ENCODE data around the gene CPT1A. TPM values are rescaled to one million over a fixed set of nuclear protein-coding genes. Genes with fewer than 3 reads are reported as not detected.

CPT1A gene
- polyA plus RNA-seq, 4 donors = 28.0 to 36.3 (median 34.2) TPM

GRCh38 chr11:68722143-68722542, 119.6 kb downstream of the CPT1A start:
- DNase-seq (ENCODE audit: low read depth in 4 of 4, low spot score in 2 of 4) = no peak

GRCh38 chr11:68721075-68721474, 120.6 kb downstream of the CPT1A start:
- no peak for DNase-seq (ENCODE audit: low read depth in 4 of 4, low spot score in 2 of 4)

- DNase-seq (ENCODE audit: low read depth in 4 of 4, low spot score in 2 of 4) = no peak
These were observed 126.1 kb downstream of the CPT1A start for GRCh38 chr11:68715456-68716122.

DNA sequence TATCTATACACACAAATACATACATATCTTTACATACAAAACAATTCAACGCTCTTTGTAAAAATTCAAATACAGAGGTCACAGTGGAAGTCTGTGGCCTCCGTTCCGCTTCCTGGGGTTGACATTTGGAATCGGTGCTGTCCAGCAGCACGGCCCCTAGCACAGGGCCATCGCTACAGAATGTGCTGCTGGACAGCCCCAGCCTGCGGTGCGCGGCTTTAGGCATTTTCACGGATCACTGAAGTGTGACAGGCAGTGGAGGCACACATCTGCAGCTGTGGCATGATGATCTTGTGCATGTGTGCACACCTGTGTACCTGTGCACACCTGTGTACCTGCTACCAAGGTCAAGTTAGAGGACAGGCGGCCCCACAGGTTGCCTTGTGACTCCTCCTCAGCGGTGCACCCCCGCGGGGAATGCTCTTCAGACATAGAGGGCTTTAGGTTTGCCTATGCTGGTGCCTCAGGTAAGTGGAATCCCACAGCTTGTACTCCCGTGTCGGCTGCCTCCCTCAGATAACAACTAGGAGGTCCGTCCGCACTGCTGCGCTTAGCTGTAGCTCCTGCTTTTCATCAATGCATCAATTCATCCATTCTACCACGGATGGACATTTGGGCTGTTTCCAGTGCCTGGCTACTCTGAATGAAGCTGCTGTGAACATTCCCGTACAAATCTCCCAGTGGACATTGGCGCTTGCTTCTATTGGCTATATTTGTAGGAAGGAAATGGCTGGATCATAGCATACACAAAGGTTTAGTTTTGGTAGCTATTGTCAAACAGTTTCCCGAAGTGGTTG, 127.5 kb downstream of the CPT1A start:
- peak in 3 of 4 donors; percentile 13 to 31 (median 14) for DNase-seq (ENCODE audit: low read depth in 4 of 4, low spot score in 2 of 4)

- no peak for DNase-seq (ENCODE audit: low read depth in 4 of 4, low spot score in 2 of 4)
These were observed 130.6 kb downstream of the CPT1A start for GRCh38 chr11:68711114-68711513.

DNA sequence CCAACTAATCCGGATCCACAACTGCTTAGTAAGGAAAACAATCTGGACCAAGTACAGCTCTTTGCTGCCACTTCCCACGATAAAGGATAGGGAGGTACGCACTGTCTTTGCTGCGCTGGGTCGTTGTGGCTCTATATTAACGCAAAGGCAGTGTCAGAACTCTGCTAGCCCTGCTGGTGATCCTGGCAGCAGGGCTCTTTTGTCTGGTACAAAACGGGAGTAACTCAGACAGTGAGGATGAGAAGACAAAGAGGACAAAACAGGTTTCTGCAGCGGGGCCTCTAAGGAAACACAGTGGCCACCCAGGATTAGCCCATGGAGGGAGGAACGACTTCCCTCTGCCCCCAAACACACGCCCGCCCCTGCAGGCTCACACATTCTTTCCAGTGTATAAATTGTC, 131.3 kb downstream of the CPT1A start:
- DNase-seq (ENCODE audit: low read depth in 4 of 4, low spot score in 2 of 4) = no peak

GRCh38 chr11:68709062-68709461, 132.7 kb downstream of the CPT1A start:
- DNase-seq (ENCODE audit: low read depth in 4 of 4, low spot score in 2 of 4) = no peak

GRCh38 chr11:68707527-68707926, 134.2 kb downstream of the CPT1A start:
- DNase-seq (ENCODE audit: low read depth in 4 of 4, low spot score in 2 of 4) = no peak

GRCh38 chr11:68704887-68705286, 136.8 kb downstream of the CPT1A start:
- no peak for DNase-seq (ENCODE audit: low read depth in 4 of 4, low spot score in 2 of 4)

Other genes with a start within 250 kb of the CPT1A start
- gene GAL, start 157.4 kb downstream of the CPT1A start, polyA plus RNA-seq (ENCODE audit: insufficient read length in 4 of 4) = under 1 TPM; 0.17 to 0.65 (median 0.19) TPM
- gene TESMIN, start 90.4 kb downstream of the CPT1A start, polyA plus RNA-seq (ENCODE audit: insufficient read length in 4 of 4) = 10 to 100 TPM; 15.2 to 23.3 (median 17.9) TPM
- 10 to 100 TPM; 67.5 to 81.3 (median 76.1) TPM for gene MRPL21, start 61.9 kb upstream of the CPT1A start, polyA plus RNA-seq (ENCODE audit: insufficient read length in 4 of 4)
- gene IGHMBP2, start 62.0 kb upstream of the CPT1A start, polyA plus RNA-seq (ENCODE audit: insufficient read length in 4 of 4) = 10 to 100 TPM; 13.2 to 19.4 (median 16.5) TPM
- under 1 TPM in 1 of 4 donors, not detected in 3; 0.11 TPM for gene MRGPRD, start 139.1 kb upstream of the CPT1A start, polyA plus RNA-seq (ENCODE audit: insufficient read length in 4 of 4)
- gene MRGPRF, start 171.3 kb upstream of the CPT1A start, polyA plus RNA-seq (ENCODE audit: insufficient read length in 4 of 4) = 10 to 100 TPM; 23.2 to 35.3 (median 26.0) TPM
- gene TPCN2, start 207.0 kb upstream of the CPT1A start, polyA plus RNA-seq (ENCODE audit: insufficient read length in 4 of 4) = 10 to 100 TPM; 12.9 to 20.8 (median 17.1) TPM

All from left renal cortex interstitium (tissue), 4 donors.